Glutamatergic neuron (in vitro differentiated cells): Measurements from ENCODE around the gene GRAMD1C. TPM values are rescaled to one million over a fixed set of nuclear protein-coding genes. Genes with fewer than 3 reads are reported as not detected.

Experiments
- DNase-seq: peaks from one replicate; pipeline ENCODE4 v3.0.0; 2022
- H3K27ac Mint-ChIP-seq: one replicate; pipeline ENCODE4 v1.8.0; 2020; ENCODE audit warnings: mild to moderate bottlenecking, mixed read lengths, inconsistent platforms; ENCODE audit not compliant: unreplicated experiment
- H3K27me3 Mint-ChIP-seq: one replicate; pipeline ENCODE4 v1.8.0; 2020; ENCODE audit warnings: mild to moderate bottlenecking, moderate library complexity, mixed read lengths, inconsistent platforms; ENCODE audit not compliant: unreplicated experiment
- H3K36me3 Mint-ChIP-seq: one replicate; pipeline ENCODE4 v1.8.0; 2020; ENCODE audit warnings: mild to moderate bottlenecking, mixed read lengths, inconsistent platforms; ENCODE audit not compliant: unreplicated experiment
- H3K4me1 Mint-ChIP-seq: one replicate; pipeline ENCODE4 v1.8.0; 2020; ENCODE audit warnings: mild to moderate bottlenecking, low read depth, mixed read lengths, inconsistent platforms; ENCODE audit not compliant: unreplicated experiment
- H3K4me3 Mint-ChIP-seq: one replicate; pipeline ENCODE4 v1.8.0; 2020; ENCODE audit warnings: mild to moderate bottlenecking, mixed read lengths, inconsistent platforms; ENCODE audit not compliant: unreplicated experiment
- H3K9me3 Mint-ChIP-seq: one replicate; pipeline ENCODE4 v1.8.0; 2020; ENCODE audit warnings: mild to moderate bottlenecking, moderate library complexity, mixed read lengths, inconsistent platforms; ENCODE audit not compliant: unreplicated experiment
- long read RNA-seq: library from polyadenylated mRNA; unstranded; transcript quantifications from one replicate; pipeline ENCODE4 v2.0.0, GENCODE V29; 2020; ENCODE audit not compliant: unreplicated experiment
- total RNA-seq: library from RNA; stranded (reverse); fragmentation: NEBNext Ultra II Directional; extraction: Animal tissue kit (Norgen Biotek cat#: 25700); gene quantifications from one replicate; pipeline ENCODE4 v1.2.1, GENCODE V29; 2021; ENCODE audit not compliant: unreplicated experiment
- TF ChIP-seq, protein P1 (sequence below): fragments of 200-600 bp; sonication (generic); IDR thresholded peaks from one replicate; pipeline ENCODE4 v1.5.0; 2021; ENCODE audit not compliant: partially characterized antibody, unreplicated experiment

The GRAMD1C gene
- total RNA-seq = 2.1 TPM
- long read RNA-seq, partial matches to known transcripts = 1 of 1 reads
- long read RNA-seq, other reads (novel, unspliced or antisense) = 0 of 1 reads

DNA sequence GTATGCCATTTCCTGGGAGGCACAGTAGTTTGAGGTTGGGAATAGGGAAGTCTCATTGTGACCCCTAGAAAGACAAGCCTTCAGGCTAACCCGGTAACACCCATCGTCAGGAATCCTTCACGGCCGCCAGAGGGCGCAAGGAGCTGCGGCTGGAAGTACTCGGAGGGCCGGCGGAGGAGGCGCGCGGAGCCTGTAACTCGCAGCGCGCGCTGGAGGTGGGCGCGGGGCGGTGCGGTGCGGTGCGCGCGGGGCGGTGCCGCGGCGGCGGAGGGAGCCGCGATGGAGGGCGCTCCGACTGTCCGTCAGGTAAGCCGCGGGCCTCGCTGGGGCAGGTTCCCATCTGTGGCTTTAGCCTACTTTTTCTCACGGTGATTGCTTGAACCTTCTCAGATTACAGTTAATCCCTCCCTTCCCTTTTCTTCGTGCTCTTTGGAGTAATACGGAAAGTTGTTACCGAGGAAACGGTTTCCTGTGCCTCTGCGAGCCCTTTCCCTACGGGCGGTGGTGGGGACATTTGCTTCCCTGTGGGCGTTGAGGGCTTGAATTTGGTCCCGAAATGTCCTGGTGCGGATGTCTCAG, at the start of gene GRAMD1C:
Gene GRAMD1C (plus strand): TSS at position 158 of the 579 bp plus-strand sequence. CDS start 122 bp downstream, at position 280.
- Mint-ChIP-seq H3K4me3 (peak within 1 kb of the TSS; percentile 88), H3K27ac (no peak within 1 kb of the TSS), H3K4me1 (no peaks in the 10 kb centered on the region), H3K36me3 (no peaks in the 10 kb centered on the region), H3K27me3 (peaks cover 2% of the 10 kb centered on the region), H3K9me3 (no peaks in the 10 kb centered on the region)
- TF ChIP-seq, protein P1, sequence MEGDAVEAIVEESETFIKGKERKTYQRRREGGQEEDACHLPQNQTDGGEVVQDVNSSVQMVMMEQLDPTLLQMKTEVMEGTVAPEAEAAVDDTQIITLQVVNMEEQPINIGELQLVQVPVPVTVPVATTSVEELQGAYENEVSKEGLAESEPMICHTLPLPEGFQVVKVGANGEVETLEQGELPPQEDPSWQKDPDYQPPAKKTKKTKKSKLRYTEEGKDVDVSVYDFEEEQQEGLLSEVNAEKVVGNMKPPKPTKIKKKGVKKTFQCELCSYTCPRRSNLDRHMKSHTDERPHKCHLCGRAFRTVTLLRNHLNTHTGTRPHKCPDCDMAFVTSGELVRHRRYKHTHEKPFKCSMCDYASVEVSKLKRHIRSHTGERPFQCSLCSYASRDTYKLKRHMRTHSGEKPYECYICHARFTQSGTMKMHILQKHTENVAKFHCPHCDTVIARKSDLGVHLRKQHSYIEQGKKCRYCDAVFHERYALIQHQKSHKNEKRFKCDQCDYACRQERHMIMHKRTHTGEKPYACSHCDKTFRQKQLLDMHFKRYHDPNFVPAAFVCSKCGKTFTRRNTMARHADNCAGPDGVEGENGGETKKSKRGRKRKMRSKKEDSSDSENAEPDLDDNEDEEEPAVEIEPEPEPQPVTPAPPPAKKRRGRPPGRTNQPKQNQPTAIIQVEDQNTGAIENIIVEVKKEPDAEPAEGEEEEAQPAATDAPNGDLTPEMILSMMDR = peak; percentile 93
- DNase-seq = peak; percentile 90

DNA sequence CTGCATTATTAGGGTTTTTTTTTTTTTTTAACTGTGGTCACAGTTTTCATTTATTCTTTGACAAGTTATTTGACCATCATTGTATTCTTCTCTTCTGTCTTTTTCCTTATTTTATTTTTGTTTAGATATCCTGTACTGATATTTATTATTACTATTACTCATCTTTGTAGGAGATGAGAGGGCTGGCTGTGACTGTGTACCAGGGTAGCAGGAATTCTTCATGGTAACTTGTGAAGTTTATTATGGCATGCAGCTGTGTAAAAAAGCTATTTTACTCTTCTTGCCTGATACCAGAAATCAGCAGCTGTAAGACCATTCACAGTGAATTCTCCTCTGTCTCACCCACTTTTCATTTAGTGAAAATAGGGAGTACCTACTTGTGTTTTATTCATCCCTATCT, 47.2 kb upstream of the GRAMD1C start:
- H3K27ac Mint-ChIP-seq = no peak overlapping the region
- no peaks in the 10 kb centered on the region for H3K27me3 Mint-ChIP-seq

DNA sequence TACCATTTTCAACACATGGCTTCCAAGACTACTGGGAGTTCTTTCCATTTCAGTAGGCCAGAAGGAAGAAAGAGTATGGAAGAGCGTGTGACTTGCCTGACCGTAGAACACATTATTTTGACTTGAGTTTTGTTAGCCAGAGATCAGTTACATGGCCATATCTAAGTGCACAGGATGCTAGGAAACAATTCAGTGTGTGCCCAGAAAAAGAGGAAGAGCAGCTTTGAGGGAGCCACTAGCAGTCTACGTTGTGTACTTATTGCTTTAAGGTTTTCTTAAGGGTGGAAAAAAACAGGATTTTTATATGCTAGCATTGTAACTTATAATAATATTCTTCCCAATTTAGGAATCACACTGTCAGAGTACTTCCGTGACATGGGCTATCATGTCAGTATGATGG, 44.1 kb upstream of the GRAMD1C start:
- DNase-seq = no peak
- TF ChIP-seq, protein P1 = no peak
- Mint-ChIP-seq H3K36me3 (no peaks in the 10 kb centered on the region), H3K4me1 (no peaks in the 10 kb centered on the region), H3K27me3 (no peaks in the 10 kb centered on the region), H3K9me3 (no peaks in the 10 kb centered on the region), H3K27ac (no peak overlapping the region), H3K4me3 (no peak overlapping the region)

More for the DNA sequence above, 47.2 kb upstream of the GRAMD1C start:
- Mint-ChIP-seq H3K36me3 (no peaks in the 10 kb centered on the region), H3K9me3 (no peaks in the 10 kb centered on the region), H3K4me3 (no peak overlapping the region), H3K4me1 (no peaks in the 10 kb centered on the region)
- DNase-seq = no peak
- TF ChIP-seq, protein P1 = no peak

DNA sequence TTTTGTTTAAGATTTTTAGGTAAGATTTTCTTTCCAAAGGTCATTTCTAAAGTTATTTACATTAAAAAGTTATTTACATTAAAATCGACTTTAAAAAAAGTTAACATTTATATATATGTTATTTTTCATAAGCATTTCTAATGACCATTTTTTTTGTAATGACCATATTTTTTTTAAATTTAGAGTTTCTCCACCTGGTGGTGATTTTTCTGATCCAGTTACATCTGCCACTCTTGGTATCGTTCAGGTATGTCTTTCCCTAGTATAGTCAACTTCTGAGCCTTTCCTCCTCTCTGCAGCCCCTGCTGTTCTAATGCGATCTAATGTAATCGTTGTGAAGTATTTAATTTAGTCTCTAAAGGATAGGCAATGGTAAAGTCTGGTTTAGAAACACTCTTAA, 42.9 kb upstream of the GRAMD1C start:
- TF ChIP-seq, protein P1 = no peak

DNA sequence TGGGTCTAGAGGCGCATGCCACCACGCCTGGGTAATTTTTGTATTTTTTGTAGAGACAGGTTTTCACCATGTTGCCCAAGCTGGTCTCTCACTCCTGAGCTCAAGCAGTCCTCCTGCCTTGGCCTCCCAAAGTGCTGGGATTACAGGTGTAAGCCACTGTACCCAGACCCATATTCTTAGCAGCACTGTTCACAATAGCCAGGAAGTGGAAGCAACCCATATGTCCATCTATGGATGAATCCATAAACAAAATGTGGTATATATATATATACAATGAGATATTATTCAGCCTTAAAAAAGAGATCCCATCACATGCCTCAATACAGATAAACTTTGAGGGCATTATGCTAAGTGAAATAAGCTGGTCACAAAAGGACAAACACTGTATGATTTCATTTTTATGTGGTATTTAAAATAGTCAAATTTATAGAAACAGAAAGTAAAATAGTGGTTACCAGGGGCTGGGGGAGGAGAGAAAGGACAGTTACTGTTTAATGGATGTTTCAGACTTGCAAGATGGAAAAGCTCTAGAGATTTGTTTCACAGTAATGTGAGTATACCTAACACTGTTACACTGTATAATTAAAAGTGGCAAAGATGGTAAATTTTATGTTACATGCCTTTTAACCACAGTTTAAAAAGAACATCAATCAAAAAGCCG, 35.7 kb upstream of the GRAMD1C start:
- H3K36me3 Mint-ChIP-seq = no peaks in the 10 kb centered on the region
- H3K4me3 Mint-ChIP-seq = no peak overlapping the region
- H3K27ac Mint-ChIP-seq = no peak overlapping the region
- H3K4me1 Mint-ChIP-seq = no peaks in the 10 kb centered on the region
- no peak for DNase-seq
- H3K9me3 Mint-ChIP-seq = no peaks in the 10 kb centered on the region
- TF ChIP-seq, protein P1 = no peak
- no peaks in the 10 kb centered on the region for H3K27me3 Mint-ChIP-seq

More for the DNA sequence above, 42.9 kb upstream of the GRAMD1C start:
- H3K4me3 Mint-ChIP-seq = no peak overlapping the region
- no peaks in the 10 kb centered on the region for H3K36me3 Mint-ChIP-seq
- H3K27me3 Mint-ChIP-seq = no peaks in the 10 kb centered on the region
- H3K4me1 Mint-ChIP-seq = no peaks in the 10 kb centered on the region
- DNase-seq = no peak
- no peaks in the 10 kb centered on the region for H3K9me3 Mint-ChIP-seq
- no peak overlapping the region for H3K27ac Mint-ChIP-seq
